Activated T-helper 2 cell treated with anti-CD3 and anti-CD28 coated beads, Interferon-gamma antibody, Interleukin-2, Interleukin-4, amounts not matched to agents 10 μg/mL and 5 μg/mL and 100 μg/mL, durations not matched to agents 14 hours and 24 hours and 36 hours (primary cell): ENCODE data around the gene ST6GALNAC3. TPM values are rescaled to one million over a fixed set of nuclear protein-coding genes. Genes with fewer than 3 reads are reported as not detected.

Source experiments
- DNase-seq: peaks from one replicate; pipeline ENCODE4 v3.0.0; 2021; ENCODE audit warnings: low spot score
- H3K27ac Mint-ChIP-seq: one replicate; pipeline ENCODE4 v1.8.0; 2021; ENCODE audit warnings: mixed read lengths
- H3K27me3 Mint-ChIP-seq: one replicate; pipeline ENCODE4 v1.8.0; 2021; ENCODE audit warnings: low read depth, mixed read lengths
- H3K36me3 Mint-ChIP-seq: one replicate; pipeline ENCODE4 v1.8.0; 2021; ENCODE audit warnings: low read depth, mixed read lengths
- H3K4me1 Mint-ChIP-seq: one replicate; pipeline ENCODE4 v1.8.0; 2021; ENCODE audit warnings: low read depth, mixed read lengths
- H3K4me3 Mint-ChIP-seq: one replicate; pipeline ENCODE4 v1.8.0; 2021; ENCODE audit warnings: low read depth, mild to moderate bottlenecking, moderate library complexity, mixed read lengths
- H3K9me3 Mint-ChIP-seq: one replicate; pipeline ENCODE4 v1.8.0; 2021; ENCODE audit warnings: mixed read lengths
- intact Hi-C: fragments of 100-400 bp; cut with micrococcal nuclease; formaldehyde crosslinking; loops from one replicate; pipeline ENCODE4 v1.15.1; 2023
- total RNA-seq: library from RNA; stranded (reverse); gene quantifications from 2 replicates; pipeline ENCODE4 v1.2.3, GENCODE V29; 2022

Gene ST6GALNAC3
- total RNA-seq, 1 donor from 2014 or later, result not detected

DNA sequence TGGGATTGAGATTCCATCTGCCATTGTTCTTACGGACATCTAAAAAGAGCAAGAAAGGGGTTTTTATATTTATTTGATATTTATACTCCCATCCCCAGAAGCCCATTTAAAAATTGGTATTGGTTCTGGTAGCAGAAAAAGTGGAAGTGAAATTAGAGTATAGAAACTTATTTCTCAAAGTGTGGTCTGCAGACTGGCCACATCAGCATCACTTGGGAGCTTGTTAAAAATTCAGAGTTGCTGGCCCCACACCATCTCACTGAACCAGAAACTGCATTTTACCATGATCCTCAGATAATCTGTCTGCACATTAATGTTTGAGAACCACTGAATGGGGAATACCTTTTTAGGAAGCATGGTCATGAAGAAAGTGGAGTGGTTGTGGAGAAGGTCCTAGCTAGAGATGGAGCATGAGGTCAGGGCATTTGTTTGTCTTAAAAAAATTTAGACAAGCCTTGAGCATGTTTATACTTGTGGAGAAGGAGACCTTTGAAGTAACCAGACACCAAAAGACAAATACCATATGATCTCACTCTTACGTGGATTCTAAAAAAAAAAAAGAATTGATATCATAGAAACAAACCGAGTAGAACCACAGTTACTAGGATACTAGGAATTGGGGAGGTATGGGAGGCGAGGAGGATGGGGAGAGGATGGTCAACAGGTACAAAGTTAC lies 116.3 kb downstream of the ST6GALNAC3 start:
- no peak overlapping the region for H3K27ac Mint-ChIP-seq
- H3K4me1 Mint-ChIP-seq, result no peaks in the 10 kb centered on the region
- H3K27me3 Mint-ChIP-seq, result no peaks in the 10 kb centered on the region
- intact Hi-C loops, result no loop called here
- H3K4me3 Mint-ChIP-seq, result no peak overlapping the region
- no peak for DNase-seq
- H3K36me3 Mint-ChIP-seq, result no peaks in the 10 kb centered on the region
- no peaks in the 10 kb centered on the region for H3K9me3 Mint-ChIP-seq

DNA sequence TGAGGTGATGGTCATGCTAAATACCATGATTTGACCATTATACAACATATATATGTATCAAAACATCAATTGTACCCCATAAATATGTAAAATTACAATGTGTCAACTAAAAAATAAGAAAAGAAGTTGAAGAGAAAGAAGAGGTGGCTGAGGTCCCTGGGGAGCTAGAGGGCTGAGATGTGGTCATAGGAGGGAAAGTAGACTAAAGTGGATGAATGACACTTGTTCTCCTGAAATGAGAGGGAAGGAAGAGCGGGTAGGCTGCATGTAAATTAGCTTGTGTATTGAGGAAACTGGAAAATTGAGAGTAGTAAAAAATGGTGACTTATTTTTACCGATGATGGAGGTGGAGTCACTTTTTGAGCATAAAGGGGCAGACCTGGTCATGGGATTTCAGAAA lies 117.0 kb downstream of the ST6GALNAC3 start:
- no peaks in the 10 kb centered on the region for H3K36me3 Mint-ChIP-seq
- no peak overlapping the region for H3K27ac Mint-ChIP-seq
- H3K9me3 Mint-ChIP-seq, result no peaks in the 10 kb centered on the region
- no peaks in the 10 kb centered on the region for H3K27me3 Mint-ChIP-seq
- no peak overlapping the region for H3K4me3 Mint-ChIP-seq
- no peaks in the 10 kb centered on the region for H3K4me1 Mint-ChIP-seq
- no peak for DNase-seq
- intact Hi-C loops, result no loop called here

DNA sequence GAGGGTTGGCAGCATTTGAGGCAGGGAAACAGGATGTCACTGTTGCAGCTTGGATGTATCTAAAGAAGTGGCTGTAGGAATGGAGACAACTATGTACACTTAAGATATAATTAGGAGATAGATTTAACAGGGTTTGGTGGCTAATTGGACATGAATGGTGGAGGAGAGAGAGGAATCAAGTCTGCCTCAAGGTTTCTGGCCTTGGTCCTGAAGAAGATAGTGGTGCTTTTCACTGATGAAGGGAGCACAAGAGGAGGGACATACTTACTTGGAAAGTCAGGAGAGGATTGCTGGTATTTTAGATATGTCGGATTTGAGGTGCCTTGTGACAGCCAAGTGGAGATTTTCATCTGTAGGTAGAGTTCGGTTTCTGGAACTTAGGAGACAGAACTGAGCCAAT lies 123.9 kb downstream of the ST6GALNAC3 start:
- Mint-ChIP-seq H3K4me3 (no peak overlapping the region), H3K27me3 (no peaks in the 10 kb centered on the region), H3K36me3 (no peaks in the 10 kb centered on the region), H3K27ac (no peak overlapping the region), H3K9me3 (no peaks in the 10 kb centered on the region), H3K4me1 (no peaks in the 10 kb centered on the region)
- no peak for DNase-seq
- intact Hi-C loops, result no loop called here

DNA sequence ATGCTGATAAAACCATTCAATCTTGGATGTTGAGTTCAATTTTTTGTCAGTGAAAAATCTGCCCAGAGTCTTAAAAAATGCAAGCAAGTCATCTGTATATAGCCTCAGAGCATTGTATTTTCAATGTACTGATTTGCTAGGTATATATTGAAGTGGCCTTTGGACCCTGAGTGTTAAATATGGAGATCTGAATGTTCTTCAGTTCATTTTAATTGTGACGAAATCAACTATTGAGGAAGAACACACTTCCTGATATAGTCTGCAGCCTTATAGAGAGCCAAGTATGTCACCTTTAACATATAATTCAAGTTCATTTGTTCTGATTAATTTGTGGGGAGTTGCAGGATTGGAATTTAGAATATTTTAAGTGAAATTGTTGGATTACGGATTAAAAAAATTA lies 128.1 kb downstream of the ST6GALNAC3 start:
- Mint-ChIP-seq H3K27ac (no peak overlapping the region), H3K4me3 (no peak overlapping the region), H3K36me3 (no peaks in the 10 kb centered on the region), H3K4me1 (no peaks in the 10 kb centered on the region), H3K9me3 (no peaks in the 10 kb centered on the region), H3K27me3 (no peaks in the 10 kb centered on the region)
- no peak for DNase-seq
- intact Hi-C loops, result no loop called here

DNA sequence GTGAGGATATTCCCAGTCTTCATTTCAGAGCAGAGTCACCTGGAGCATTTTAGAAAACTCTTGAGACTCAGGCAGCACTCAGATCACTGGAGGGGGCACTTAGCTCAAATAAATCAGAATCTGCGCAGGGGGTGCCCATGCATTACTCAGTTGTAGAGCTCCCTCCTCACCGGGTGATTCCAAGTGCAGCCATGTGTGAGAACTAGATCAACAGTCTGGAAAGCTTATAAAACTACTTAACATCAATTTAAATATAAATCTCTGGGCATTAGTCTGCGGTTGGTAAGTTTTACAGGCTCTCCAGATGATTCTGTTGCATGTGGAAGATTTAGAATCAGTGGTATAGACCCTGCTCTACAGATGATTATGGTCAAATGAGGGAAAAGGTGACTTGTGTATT lies 128.6 kb downstream of the ST6GALNAC3 start:
- no peaks in the 10 kb centered on the region for H3K27me3 Mint-ChIP-seq
- H3K27ac Mint-ChIP-seq, result no peak overlapping the region
- no peak overlapping the region for H3K4me3 Mint-ChIP-seq
- H3K9me3 Mint-ChIP-seq, result no peaks in the 10 kb centered on the region
- no peaks in the 10 kb centered on the region for H3K36me3 Mint-ChIP-seq
- DNase-seq, result no peak
- intact Hi-C loops, result no loop called here
- no peaks in the 10 kb centered on the region for H3K4me1 Mint-ChIP-seq

DNA sequence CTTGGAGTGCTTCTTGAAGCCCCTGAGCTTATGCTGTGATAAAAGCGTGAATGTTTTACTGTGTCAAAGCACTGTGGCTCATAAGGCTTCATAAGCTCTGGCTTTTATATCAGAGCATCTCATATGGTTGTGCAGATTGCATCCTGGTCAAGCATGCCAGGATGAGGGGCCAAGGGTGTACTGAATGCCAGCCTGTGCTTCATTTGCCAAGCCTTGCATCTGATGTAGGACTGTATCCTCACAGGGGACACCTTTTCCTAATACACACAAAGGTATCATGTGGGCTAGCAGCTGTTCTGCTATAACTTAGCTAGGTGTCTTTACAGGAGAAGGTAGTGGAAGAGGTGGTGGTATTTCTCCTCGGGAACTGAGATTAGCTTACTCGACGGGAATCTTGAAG lies 134.7 kb downstream of the ST6GALNAC3 start:
- Mint-ChIP-seq H3K36me3 (no peaks in the 10 kb centered on the region), H3K27ac (no peak overlapping the region), H3K4me1 (no peaks in the 10 kb centered on the region), H3K9me3 (no peaks in the 10 kb centered on the region), H3K27me3 (no peaks in the 10 kb centered on the region), H3K4me3 (no peak overlapping the region)
- no peak for DNase-seq
- intact Hi-C loops, result no loop called here

DNA sequence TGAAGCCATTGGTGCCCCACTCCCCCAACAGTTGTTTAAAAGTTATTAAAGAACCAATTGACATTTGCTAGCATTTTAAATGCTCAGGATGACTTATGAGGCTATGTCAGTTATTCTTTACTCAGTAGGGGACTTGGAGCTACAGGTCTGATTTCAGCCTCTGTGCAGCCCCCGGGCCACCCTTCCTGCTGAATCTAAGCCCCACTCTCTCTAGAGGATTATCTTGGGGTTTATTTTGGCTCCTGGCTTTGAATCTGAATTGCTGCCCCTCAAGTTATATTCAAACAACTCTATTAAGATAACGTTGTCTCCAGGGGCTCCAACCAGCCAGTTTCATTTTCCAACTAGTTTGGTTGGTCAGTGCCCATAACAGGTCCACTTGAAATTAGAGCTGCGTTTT lies 135.1 kb downstream of the ST6GALNAC3 start:
- intact Hi-C loops, result no loop called here
- H3K9me3 Mint-ChIP-seq, result no peaks in the 10 kb centered on the region
- no peaks in the 10 kb centered on the region for H3K36me3 Mint-ChIP-seq
- no peak overlapping the region for H3K27ac Mint-ChIP-seq
- no peak overlapping the region for H3K4me3 Mint-ChIP-seq
- H3K4me1 Mint-ChIP-seq, result no peaks in the 10 kb centered on the region
- no peaks in the 10 kb centered on the region for H3K27me3 Mint-ChIP-seq
- no peak for DNase-seq

DNA sequence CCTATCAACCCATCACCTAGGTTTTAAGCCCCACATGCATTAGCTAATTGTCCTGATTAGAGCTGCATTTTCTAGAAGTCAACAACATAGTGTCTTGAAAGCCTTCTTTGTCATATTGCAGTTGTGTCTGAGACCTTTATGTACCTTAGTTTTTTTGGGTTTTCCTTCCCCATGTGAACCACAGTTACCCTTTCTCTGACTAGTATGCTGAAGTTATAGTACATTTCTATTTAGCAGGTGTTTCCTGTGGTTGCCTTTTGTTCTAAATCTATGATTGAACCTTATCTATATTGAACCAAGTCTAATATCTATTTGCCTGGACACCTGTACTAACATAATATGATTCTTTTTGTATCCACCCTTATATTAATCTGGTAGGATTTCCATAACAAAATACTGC lies 135.6 kb downstream of the ST6GALNAC3 start:
- no peak for DNase-seq
- Mint-ChIP-seq H3K27ac (no peak overlapping the region), H3K9me3 (no peaks in the 10 kb centered on the region), H3K27me3 (no peaks in the 10 kb centered on the region), H3K4me3 (no peak overlapping the region), H3K36me3 (no peaks in the 10 kb centered on the region), H3K4me1 (no peaks in the 10 kb centered on the region)
- intact Hi-C loops, result no loop called here

DNA sequence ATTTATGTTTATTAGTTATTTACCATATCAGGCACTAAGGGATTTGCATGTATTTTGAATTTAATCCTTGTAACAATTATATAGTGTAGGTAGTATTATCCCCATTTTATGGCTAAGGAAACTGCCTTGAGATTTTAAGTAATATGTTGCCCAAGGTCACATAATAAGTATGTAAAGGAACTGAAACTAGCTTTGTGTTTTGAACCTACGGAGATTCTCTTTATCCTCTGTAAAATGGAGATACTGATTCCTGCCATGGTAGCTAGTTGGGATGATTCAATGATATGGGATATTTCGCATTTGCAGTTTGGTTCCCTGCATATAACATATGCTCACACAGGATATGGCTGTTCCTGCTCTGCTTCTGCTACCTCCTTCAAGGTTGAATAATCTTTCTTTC lies 144.3 kb downstream of the ST6GALNAC3 start:
- no peaks in the 10 kb centered on the region for H3K4me1 Mint-ChIP-seq
- intact Hi-C loops, result no loop called here
- H3K27me3 Mint-ChIP-seq, result peaks cover 1% of the 10 kb centered on the region
- H3K4me3 Mint-ChIP-seq, result no peak overlapping the region
- H3K36me3 Mint-ChIP-seq, result no peaks in the 10 kb centered on the region
- H3K9me3 Mint-ChIP-seq, result no peaks in the 10 kb centered on the region
- DNase-seq, result no peak
- no peak overlapping the region for H3K27ac Mint-ChIP-seq

DNA sequence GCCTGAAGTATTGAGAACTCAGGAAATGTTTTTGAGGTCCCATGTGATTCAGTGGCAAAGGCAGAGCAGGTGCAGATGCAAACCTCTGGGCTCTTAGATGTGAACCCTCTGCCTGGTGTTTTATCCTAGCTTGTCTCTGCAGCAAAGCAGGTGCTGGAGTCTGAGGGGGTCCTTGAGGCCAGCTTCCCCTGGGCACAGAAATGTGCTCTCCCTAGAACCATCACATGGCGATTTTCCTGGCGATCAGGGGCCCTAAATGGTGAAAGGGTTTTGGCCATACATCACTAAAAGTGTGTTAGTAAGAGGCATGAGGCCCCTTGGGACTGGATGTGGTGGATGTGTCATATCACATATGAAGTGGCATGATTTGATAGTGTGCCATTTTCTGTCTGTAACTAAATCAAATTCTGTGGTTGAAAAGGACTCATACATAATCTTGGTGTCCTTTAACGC lies 144.8 kb downstream of the ST6GALNAC3 start:
- intact Hi-C loops, result no loop called here
- H3K4me1 Mint-ChIP-seq, result no peaks in the 10 kb centered on the region
- H3K36me3 Mint-ChIP-seq, result no peaks in the 10 kb centered on the region
- DNase-seq, result no peak
- H3K9me3 Mint-ChIP-seq, result no peaks in the 10 kb centered on the region
- peaks cover 1% of the 10 kb centered on the region for H3K27me3 Mint-ChIP-seq
- H3K4me3 Mint-ChIP-seq, result no peak overlapping the region
- H3K27ac Mint-ChIP-seq, result no peak overlapping the region

DNA sequence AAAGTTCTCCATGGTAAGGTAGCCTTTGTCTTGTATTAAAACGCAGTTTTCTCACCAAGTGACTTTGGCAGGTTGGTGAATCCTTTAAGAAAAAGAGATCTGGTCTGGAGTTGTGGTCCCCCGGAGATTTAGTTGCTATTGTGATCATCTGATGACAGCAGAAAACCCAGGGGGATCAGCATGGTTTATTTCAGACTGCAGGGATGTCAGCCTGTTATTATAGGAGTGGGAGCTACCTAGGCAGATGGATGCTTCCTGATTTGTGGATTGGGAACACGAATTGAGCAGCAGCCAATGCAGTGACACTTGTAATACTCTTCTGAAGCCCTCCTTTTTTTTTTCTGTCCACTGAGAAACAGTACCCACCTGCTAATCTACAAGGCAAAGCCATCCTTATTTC lies 150.2 kb downstream of the ST6GALNAC3 start:
- intact Hi-C loops, result no loop called here
- no peak for DNase-seq

DNA sequence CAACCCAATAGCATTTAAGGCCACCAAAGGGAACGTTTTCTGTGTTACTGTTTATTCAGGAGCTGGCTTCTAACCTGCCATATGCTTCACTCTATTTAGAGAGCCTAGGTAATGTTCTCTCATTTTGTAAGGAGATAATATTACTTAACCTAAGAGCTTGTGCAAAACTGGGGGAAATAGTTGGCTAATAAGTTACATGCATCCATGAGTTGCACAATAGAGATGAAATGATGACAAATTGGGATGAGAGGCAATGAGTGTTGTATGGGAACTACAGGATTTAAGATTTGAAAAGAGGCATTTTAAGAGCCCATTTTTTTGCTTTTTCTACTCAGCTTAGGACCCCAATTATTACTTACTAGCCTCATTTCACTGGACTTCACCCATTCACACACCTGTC lies 151.0 kb downstream of the ST6GALNAC3 start:
- intact Hi-C loops, result no loop called here
- no peaks in the 10 kb centered on the region for H3K27me3 Mint-ChIP-seq
- H3K4me1 Mint-ChIP-seq, result no peaks in the 10 kb centered on the region
- no peaks in the 10 kb centered on the region for H3K36me3 Mint-ChIP-seq
- H3K9me3 Mint-ChIP-seq, result no peaks in the 10 kb centered on the region
- H3K27ac Mint-ChIP-seq, result no peak overlapping the region
- no peak overlapping the region for H3K4me3 Mint-ChIP-seq
- no peak for DNase-seq

More for the DNA sequence above, 150.2 kb downstream of the ST6GALNAC3 start:
- no peak overlapping the region for H3K27ac Mint-ChIP-seq
- no peaks in the 10 kb centered on the region for H3K9me3 Mint-ChIP-seq
- H3K36me3 Mint-ChIP-seq, result no peaks in the 10 kb centered on the region
- H3K4me3 Mint-ChIP-seq, result no peak overlapping the region
- no peaks in the 10 kb centered on the region for H3K27me3 Mint-ChIP-seq
- H3K4me1 Mint-ChIP-seq, result no peaks in the 10 kb centered on the region

DNA sequence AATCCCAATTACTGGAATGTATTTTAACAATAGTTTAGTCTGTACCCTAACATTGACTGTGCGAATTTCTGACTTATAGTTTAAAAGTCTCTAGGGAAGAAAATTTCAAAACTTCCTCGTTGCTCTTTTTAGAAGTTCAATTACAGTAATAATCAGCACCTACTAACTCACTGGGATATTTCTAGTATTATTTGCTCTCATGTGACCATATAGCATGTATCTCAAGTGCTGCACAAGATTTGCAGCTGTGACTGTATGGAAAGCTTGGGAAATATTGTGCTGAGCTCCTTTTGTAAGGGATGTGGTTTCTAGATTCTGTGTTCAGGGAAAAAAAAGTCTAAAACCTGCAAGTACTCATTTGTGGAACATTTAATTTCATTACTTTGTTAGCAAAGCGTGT lies 153.1 kb downstream of the ST6GALNAC3 start:
- H3K4me1 Mint-ChIP-seq, result peaks cover 3% of the 10 kb centered on the region
- H3K27me3 Mint-ChIP-seq, result no peaks in the 10 kb centered on the region
- H3K9me3 Mint-ChIP-seq, result no peaks in the 10 kb centered on the region
- no peak overlapping the region for H3K4me3 Mint-ChIP-seq
- no peak for DNase-seq
- H3K27ac Mint-ChIP-seq, result no peak overlapping the region
- intact Hi-C loops, result no loop called here
- H3K36me3 Mint-ChIP-seq, result no peaks in the 10 kb centered on the region
